Activated CD8-positive, alpha-beta memory T cell treated with anti-CD3 and anti-CD28 coated beads for 1 hour (primary cell): ENCODE results near the gene MYO9A.
"Not testable (repeated sequence)": the region's sequence is repeated elsewhere in the genome, so short reads cannot be mapped to it uniquely, and the experiment has no call there.

Source experiments
- DNase-seq, 2 donors: peaks; one replicate each; pipeline ENCODE4 v3.0.0-alpha.2; 2020; ENCODE audit warnings: low read depth in 1 of 2; ENCODE audit errors: extremely low read depth in 1 of 2

Gene MYO9A

DNA sequence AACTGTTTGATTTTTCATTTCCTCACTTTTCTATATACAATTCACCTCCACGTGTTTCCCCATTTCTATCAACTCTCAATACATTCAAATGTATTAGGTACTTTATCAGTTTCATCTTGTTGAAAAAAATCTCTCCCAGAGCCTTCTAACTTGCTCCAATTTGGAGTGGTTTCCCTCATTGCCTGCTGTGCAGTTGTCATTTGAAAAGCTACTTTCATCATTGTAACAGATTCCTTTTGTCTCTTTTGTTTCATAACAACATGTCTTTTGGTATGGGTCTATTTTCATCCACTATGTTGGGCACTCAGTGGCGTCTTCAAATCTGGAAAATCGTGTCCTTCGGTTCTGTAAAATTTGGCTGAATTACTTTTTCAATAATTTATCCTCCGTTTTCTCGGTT is 232.6 kb downstream of the MYO9A start:
- no peak for DNase-seq

DNA sequence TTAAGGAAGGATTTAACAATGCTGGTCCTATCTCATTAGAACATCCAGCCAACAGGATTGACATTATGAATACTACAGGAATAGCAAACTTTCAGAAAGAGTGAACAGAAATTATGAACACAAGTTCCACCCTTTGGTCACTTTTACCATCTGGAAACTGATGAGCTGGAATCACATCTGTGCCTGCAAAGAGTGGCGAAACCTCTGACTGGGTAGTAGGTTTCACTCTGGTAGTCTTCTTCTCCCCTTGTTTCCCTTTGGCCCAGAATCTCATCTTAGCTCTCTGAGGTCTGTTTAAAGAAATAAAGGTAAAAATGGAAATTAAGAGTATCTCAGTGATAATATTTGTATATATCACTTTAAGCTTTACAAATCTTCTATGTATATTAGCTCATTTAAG is 234.5 kb downstream of the MYO9A start:
- DNase-seq, result no peak

DNA sequence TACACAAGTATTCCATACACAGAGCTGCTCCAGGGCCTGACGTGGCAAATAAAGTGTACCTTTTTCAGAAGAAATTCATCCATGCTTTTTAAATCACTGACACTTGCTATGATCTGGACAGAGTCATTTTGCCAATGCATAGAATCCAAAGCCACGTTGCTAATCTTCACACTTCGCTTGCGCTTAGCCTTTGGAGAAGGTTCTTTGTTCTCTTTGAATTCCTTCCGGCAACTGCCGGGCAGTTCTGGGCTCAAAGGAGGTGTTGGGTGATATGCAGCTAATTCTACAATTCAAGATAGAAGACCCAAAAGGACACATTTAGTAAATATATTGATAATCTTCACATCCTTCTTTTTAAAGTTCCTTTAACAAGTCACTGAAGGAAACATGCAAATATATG is 237.7 kb downstream of the MYO9A start:
- no peak for DNase-seq

DNA sequence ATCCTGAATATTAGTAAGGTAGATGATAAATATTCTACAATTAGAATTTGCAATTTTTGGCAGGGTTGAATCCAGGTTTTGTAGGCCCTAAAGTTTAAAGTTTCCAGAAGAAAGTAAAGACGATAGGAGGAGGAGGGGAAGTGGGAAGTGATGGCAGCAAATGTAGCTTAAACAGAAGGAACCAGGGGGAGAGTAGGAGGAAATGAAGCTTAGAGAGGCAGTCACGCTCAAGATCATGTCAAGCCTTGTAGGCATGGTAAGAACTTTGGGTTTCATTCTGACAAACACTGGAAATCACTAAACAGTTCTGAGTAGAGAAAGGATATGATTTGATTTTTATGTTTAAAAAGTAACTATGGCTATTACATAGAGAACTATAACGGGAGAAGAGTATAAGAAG is 243.7 kb downstream of the MYO9A start:
- no peak for DNase-seq

DNA sequence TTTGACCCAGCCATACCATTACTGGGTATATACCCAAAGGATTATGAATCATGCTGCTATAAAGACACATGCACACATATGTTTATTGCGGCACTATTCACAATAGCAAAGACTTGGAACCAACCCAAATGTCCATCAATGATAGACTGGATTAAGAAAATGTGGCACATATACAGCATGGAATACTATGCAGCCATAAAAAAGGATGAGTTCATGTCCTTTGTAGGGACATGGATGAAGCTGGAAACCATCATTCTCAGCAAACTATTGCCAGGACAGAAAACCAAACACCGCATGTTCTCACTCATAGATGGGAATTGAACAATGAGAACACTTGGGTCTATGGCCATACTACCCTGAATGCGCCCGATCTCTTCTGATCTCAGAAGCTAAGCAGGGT is 259.7 kb downstream of the MYO9A start:
- not testable (repeated sequence) for DNase-seq

DNA sequence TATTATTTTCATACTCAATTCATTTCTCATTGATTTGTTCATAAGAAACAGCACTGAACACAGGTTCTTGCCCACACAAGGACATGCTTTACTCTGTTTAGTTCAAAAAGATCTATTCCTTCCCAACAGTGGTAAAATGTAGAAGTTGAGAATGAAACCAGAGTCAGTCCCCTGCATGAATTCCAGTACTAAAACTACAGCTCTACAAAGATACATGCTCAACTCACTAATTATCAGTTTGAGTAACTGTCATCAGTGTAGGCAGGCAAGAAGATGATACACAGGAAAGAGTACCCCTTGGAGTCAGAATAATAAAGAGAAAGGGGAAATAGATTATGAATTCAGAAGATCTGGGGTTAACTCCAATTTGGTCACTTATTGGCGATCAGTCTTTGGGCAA is 264.4 kb downstream of the MYO9A start:
- DNase-seq, result no peak

DNA sequence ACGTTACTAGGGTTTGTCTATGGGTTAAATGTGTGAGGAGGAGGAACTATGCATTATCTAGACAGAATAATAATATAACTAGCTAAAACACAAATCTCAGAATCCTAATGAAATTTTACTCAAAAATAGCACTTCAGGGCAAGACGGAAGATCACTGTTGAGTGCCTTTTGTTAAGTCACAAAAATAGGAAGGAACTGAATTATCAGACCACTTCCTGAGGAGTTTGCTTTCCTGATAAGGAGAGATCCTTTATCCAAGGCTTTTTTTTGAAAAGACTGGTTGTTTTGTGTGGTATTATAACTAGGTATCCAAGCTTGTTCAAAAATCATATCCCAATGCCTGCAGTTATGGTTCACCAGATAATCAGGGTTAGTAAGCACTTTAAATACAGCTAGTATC is 273.0 kb downstream of the MYO9A start:
- no peak for DNase-seq

DNA sequence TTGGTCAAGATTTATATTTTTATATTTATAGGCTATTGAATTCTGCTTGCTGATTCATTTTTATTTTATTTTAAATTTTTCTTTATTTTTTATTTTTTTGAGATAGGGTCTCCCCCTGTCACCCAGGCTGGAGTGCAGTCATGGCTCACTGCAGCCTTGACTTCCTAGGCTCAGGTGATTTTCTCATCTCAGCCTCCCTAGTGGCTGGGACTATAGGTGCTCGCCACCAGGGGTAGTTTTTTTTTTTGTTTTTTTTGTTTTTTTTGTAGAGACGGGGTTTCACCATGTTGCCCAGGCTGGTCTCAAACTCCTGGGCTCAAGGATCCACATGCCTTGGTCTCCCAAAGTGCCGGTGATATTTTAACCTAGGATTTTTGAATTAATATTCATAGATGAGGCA is 276.4 kb downstream of the MYO9A start:
- no peak for DNase-seq

DNA sequence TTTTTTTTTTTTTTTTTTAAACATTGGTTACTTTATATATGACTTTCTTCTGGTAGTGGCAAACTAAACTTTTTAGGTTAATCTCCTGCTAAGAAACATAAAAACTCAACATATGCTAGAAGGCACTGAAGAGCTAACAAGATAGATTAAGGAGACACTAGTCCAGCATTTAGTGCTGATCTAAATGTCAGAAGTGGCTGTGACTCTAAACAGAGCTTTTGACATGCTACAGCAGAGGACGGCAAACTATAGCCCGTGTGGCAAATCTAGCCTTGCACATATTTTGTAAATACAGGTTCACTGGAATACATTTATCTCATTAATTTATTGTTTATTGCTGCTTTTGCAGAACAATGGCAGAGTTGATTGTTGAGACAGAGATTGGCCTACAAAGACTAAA is 287.0 kb downstream of the MYO9A start:
- DNase-seq, result no peak

DNA sequence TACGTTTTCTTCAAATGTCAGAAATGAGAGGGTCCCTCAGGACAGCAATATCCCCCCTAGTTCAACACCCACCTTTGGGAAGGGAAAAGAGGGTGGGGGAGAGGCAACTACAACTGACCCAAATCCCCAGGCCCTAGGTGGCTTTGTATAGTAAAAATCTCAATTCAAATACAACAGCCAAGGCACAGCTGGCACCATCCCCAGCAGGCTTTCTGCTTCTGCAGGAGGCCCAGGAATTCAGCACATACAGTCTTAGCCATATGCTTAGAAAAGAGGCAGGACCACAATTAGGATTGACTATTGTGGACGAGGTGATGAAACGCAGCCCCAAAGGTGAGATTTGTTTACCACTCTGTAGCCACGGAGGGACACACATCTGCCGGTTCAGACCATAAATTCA is 291.8 kb downstream of the MYO9A start:
- no peak for DNase-seq

DNA sequence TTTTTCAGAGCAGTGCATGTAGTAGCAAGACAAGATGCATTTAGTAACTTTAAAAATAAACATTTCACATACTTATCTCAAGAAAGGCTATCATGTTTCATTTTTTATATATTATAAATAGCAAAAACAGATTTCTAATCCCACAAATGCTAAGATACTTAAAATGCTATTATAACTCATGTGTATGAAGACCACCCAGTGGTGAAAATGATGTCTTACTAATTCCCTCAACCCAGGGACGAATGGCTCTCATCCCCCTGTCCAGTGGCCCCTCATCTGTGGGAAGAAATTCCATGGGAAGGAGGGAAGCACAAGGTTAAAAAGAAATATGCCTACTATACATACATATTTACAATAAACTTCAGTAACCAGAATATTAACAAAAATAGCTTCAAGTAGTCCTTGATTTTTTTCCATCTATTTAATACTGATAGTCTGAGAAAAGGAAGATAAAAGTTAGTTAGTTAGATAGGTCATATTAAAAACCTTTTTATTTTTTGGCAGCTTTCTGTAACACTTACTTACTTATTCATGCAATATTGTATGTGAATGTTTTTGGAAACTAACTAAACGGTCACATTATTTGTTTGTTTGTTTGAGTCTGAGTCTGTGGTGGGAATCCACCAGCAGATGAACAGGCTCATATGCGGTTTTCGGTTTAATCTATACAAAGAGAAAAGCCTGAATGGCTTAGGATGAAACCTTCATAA is 292.8 kb downstream of the MYO9A start:
- DNase-seq, result no peak

DNA sequence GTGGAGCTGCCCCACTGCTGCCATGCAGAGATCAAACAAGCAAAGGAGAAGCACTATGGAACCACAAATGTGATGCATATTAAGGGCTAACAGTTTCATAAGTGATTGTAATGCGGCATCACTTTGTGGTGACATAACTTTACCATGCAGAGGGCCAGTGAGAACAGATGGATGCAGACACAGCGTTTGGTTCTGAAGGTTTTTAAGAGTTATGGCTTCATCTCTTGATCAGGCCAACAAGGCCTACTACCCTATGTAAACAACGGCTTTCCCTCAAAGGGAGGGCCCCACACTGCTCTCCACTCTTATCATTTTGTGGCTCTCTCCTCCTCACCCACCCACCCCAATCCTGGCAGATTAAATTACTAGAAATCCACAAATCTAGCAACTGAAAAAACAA is 294.1 kb downstream of the MYO9A start:
- no peak for DNase-seq

DNA sequence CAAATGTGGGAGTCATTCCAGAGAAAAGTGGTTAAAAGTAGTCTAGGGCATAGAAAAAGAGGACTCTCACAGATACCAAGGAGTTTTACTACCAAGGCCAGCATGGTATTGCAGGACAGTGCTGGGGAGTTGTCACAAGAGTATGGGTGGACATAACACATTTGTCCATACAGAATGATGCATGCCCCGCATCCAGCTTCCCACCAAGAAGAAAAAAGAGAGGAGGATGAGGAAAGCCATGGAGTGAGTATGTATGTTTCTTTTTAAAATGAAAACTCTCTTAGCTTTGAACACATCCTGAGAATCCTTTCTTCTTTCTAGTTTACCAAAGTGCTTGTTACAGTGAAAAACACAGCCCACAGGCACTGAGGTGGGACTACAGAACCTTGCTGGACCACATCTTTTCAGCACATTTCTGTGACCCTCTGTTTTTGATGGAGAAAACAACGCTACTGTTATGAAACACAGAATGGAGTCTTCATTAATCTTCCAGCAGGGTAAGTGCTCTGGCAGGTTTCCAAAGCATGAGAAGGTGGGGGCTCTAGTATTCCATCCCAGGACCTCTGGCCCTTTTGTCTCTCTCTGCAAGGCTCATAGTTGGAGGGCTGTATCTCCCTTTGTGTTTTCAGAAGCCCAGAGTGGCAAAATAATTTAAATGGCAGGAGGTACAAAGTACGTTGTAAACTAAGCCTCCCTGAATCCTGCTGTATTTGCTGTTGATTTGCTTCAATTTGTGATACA is 294.9 kb downstream of the MYO9A start:
- DNase-seq, result no peak

DNA sequence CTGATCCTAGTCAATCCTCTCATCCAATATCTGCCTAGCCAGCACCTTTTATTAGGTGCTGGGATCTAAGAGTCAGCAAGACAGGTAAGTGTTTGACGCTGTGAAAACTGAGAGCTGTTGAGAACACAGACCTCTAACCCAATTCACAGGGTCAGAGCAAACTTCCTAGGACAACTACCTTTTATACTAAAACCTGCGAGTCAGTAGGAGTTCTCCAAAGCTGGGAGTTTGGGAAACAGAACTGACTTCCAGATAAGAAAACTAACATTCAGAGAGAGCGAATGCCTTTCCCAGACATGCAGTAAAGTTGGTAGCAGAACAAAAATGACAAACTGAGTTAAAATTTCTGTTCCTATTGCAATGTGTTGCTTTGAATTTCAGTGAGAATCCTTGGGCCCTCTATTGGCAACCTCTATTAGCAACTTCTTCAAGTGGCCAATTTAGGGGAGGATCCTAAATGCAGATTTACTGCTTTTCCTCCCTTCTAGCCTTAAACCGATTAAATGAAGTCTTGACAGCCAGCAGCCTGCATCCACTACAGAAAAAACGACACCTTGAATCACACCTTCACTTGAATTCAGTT is 296.3 kb downstream of the MYO9A start:
- DNase-seq, result no peak

DNA sequence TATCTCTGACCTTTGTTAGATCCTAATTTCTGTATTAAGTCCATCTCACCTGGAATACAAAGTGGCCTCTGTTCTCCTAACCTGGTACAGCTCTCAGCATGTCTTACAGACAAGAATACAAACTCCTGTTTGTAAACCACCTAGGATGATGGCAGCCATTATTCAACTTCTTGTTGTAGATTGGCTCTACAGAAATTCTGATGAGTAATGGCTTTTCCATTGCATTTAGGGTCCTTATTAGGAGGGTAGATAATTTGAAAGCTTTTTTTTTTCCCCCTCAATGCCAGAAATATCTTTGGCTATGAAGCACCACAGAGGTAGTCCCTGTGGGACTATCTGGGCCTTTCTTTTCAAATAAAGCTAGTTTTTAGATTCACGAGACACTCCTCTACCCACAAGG is 297.8 kb downstream of the MYO9A start:
- DNase-seq, result no peak

DNA sequence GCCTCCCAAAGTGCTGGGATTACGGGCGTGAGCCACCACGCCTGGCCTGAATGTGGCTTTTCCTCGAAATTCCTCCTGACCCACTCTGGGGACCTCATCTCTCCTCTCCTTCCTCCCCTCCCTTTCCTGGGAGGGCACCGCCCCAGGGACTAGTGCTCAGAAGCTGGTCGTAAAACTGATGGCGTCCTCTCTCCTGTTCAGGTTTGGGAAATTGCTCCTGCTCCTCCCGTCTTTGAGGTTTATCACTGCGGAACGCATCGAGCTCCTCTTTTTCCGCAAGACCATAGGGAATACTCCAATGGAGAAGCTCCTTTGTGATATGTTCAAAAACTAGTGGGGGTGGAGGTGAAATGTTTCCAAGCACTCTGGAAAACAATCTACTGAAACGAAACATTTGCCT is 300.6 kb downstream of the MYO9A start:
- DNase-seq, result no peak

DNA sequence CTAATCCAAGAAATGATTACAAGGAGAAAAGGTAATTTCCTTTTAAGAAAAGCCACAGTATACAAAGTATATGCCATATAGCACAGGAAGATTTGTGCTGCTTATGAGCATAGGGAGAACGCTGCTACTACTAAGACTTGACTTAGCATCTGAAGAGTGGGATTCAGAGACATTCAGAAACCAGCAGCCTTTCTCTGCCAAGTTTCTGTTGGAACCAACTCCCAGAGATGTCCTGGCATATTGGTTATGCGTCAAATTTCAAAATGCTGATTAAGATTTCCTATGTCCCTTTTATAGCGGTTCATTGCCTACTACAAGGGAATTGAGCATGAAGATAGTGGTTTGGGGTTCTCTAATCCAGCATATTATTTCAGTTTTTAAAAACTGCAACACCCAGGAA is 302.6 kb downstream of the MYO9A start:
- no peak for DNase-seq

DNA sequence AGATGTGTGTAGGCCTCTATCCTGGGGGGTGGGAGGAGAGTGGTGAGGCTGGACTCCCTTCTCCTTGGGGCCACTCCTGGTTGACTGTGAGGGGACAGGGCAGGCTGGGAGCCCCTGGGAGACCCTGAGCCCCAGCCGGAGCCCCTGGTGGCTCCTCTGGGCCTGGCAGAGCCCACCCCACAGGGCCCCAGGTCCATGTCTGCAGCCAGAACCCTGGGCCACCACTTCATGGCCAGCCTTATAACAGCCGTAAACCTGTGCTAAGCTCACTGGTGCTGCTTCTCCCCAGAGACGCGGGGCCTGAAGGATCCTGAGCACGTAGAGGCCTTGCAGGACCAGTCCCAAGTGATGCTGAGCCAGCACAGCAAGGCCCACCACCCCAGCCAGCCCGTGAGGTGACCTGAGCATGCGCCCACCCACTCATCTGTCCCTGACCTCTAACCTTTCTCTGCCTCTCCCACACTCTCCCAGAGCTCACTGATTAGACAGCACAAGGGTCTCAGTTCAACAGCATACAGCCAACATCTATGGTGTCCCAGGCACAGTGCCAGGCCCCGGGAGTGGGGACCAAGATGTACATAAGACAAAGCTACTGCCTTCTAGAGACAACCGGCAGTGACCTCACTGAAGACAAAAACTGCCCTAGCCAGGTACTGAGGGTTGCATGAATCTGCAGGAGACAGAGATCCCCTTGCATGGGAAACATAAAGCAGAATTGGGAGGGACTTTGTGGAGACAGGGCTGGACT is 304.1 kb downstream of the MYO9A start:
- no peak for DNase-seq

DNA sequence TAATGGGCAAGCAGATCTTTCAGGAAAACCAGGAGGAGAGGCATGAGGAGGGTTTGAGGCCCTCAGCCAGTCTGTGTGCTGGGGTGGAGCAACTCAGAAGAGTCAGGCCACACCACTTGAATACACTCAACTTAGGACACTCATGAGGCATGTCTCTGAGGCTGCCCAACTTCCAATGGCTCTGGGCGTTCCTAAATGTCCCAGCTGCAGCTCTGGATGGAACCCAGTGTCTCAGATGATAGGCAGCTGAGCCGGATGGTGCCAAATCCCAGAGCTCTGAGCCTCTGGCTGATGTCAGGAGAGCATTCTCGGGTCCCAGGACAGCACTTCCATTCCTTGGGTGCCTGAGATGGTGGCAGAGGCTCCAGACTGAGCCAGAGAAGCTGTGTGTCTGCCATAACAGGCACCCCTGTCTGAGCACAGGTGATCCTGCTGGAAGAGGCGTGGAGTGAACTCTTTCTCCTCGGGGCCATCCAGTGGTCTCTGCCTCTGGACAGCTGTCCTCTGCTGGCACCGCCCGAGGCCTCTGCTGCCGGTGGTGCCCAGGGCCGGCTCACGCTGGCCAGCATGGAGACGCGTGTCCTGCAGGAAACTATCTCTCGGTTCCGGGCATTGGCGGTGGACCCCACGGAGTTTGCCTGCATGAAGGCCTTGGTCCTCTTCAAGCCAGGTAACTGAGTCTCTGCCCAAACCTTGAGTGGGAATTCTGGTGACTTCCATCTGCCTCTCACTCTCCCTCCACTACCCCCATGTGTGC is 304.8 kb downstream of the MYO9A start:
- DNase-seq, result no peak

DNA sequence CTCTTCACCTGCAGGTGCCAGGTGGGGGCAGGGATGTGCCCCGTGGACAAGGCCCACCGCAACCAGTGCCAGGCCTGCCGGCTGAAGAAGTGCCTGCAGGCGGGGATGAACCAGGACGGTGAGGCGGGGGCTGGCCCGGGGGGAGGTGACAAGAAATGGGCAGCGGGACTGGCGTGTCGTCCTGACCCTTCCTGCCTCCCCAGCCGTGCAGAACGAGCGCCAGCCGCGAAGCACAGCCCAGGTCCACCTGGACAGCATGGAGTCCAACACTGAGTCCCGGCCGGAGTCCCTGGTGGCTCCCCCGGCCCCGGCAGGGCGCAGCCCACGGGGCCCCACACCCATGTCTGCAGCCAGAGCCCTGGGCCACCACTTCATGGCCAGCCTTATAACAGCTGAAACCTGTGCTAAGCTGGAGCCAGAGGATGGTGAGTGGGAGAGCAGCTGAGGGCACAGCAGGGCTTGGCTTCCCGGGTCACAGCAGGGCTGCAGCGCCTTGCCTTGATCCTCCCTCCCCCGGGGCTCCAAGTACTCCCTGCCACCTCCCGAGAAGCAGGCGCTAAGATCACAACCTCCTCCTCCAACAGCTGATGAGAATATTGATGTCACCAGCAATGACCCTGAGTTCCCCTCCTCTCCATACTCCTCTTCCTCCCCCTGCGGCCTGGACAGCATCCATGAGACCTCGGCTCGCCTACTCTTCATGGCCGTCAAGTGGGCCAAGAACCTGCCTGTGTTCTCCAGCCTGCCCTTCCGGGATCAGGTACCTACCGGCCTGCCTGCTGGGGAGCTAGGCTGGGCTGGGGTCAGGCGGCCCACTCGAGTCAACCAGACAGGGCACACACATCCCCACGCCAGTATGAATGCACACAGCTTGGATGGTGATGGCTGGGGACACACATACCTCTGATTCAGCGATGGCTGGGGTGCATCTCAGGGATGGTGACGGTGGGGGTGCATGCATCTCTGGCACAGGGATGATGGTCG is 305.9 kb downstream of the MYO9A start:
- DNase-seq, result no peak
